ENCODE measurements around the gene GADD45B.
"Not testable (repeated sequence)": the region's sequence is repeated elsewhere in the genome, so short reads cannot be mapped to it uniquely, and the experiment has no call there.

GADD45B gene

GRCh38 chr19:2516727-2517126 lies 40.8 kb downstream of the GADD45B start:
- POLR2A ChIA-PET, result interaction anchor here (1.6 kb wide), 1 partner anchor 41 kb away, joined by 3 read pairs; the partner anchor contains the start of gene GADD45B
- DNase-seq (ENCODE audit: low read depth, low spot score), result no peak
- CTCF ChIA-PET, result no interaction called here
- H3K4me3 ChIP-seq (ENCODE audit: low read depth, low read length), result no peak overlapping the region
- no peak for TF ChIP-seq CTCF (IDR thresholded peaks at IDR 0.05; ENCODE audit: insufficient read depth, low read length, missing control alignments)

- H3K4me3 ChIP-seq (ENCODE audit: low read depth, low read length), result no peak overlapping the region
- TF ChIP-seq CTCF (IDR thresholded peaks at IDR 0.05; ENCODE audit: insufficient read depth, low read length, missing control alignments), result no peak
- ChIA-PET POLR2A (interaction anchor here (1.4 kb wide), 1 partner anchor 42 kb away, joined by 7 read pairs; the partner anchor contains the start of gene GADD45B), CTCF (no interaction called here)
- no peak for DNase-seq (ENCODE audit: low read depth, low spot score)
These were observed 42.1 kb downstream of the GADD45B start for GRCh38 chr19:2517881-2518601.

GRCh38 chr19:2518856-2519255 lies 42.9 kb downstream of the GADD45B start:
- CTCF ChIA-PET; DNase-seq (ENCODE audit: low read depth, low spot score); H3K4me3 ChIP-seq (ENCODE audit: low read depth, low read length): not testable (repeated sequence)
- POLR2A ChIA-PET, result interaction anchor here (1.4 kb wide), 1 partner anchor 43 kb away, joined by 7 read pairs; the partner anchor contains the start of gene GADD45B

GRCh38 chr19:2519482-2519881 lies 43.6 kb downstream of the GADD45B start:
- TF ChIP-seq CTCF (IDR thresholded peaks at IDR 0.05; ENCODE audit: insufficient read depth, low read length, missing control alignments), result no peak
- ChIA-PET POLR2A (interaction anchor here (0.6 to 1.4 kb wide), 2 partner anchors 41 to 43 kb away, joined by 3 to 7 read pairs; partner anchors contain the start of gene GADD45B), CTCF (no interaction called here)
- no peak for DNase-seq (ENCODE audit: low read depth, low spot score)
- H3K4me3 ChIP-seq (ENCODE audit: low read depth, low read length), result no peak overlapping the region

- CTCF ChIA-PET, result interaction anchor here (0.7 to 1.5 kb wide), 9 partner anchors 10 to 87 kb away, joined by 3 to 5 read pairs (median 4); no protein-coding TSS in a partner anchor
These were observed 47.8 kb downstream of the GADD45B start for GRCh38 chr19:2523630-2524311.

GRCh38 chr19:2524361-2524839 lies 48.5 kb downstream of the GADD45B start:
- TF ChIP-seq CTCF (IDR thresholded peaks at IDR 0.05; ENCODE audit: insufficient read depth, low read length, missing control alignments), result no peak
- ChIA-PET CTCF (interaction anchor here (1.0 to 1.5 kb wide), 6 partner anchors 10 to 87 kb away, joined by 3 to 5 read pairs (median 4); no protein-coding TSS in a partner anchor), POLR2A (interaction anchor here (0.8 to 2.3 kb wide), 7 partner anchors 16 to 87 kb away, joined by 3 to 34 read pairs (median 5); partner anchors contain the start of gene GADD45B)
- H3K4me3 ChIP-seq (ENCODE audit: low read depth, low read length), result peak overlapping the region; percentile 3
- no peak for DNase-seq (ENCODE audit: low read depth, low spot score)

More at GRCh38 chr19:2523630-2524311, 47.8 kb downstream of the GADD45B start:
- peak overlapping the region; percentile 3; the same call in 1 of the 2 replicates for H3K4me3 ChIP-seq (ENCODE audit: low read depth, low read length)
- TF ChIP-seq CTCF (IDR thresholded peaks at IDR 0.05; ENCODE audit: insufficient read depth, low read length, missing control alignments), result peak; percentile 53
- DNase-seq (ENCODE audit: low read depth, low spot score), result peak; percentile 51
- POLR2A ChIA-PET, result interaction anchor here (0.8 to 2.3 kb wide), 7 partner anchors 17 to 235 kb away, joined by 3 to 34 read pairs (median 4); partner anchors contain the start of gene GADD45B
